Breast epithelium (tissue), 4 donors: ENCODE measurements around the gene MORN4. TPM values are rescaled to one million over a fixed set of nuclear protein-coding genes. Genes with fewer than 3 reads are reported as not detected.

ENCODE experiments used
- DNase-seq, 2 donors: peaks; one replicate each; pipeline ENCODE4 v3.0.0-alpha.2; 2019; ENCODE audit warnings: low spot score in 2 of 2
- H3K27ac ChIP-seq, 2 donors: fragments of 200-600 bp; sonication (generic) in 1 of 2; one replicate each; pipeline ENCODE4 v1.5.1; 2016 to 2019; ENCODE audit warnings: mild to moderate bottlenecking in 1 of 2
- H3K27me3 ChIP-seq, 2 donors: fragments of 200-600 bp; sonication (generic) in 1 of 2; one replicate each; pipeline versions ENCODE4 v1.5.1 to v1.6.0; 2017 to 2019; ENCODE audit warnings: control low read depth in 1 of 2, mild to moderate bottlenecking in 1 of 2
- H3K36me3 ChIP-seq: fragments of 200-600 bp; one replicate; pipeline ENCODE4 v1.5.1; 2019
- H3K4me1 ChIP-seq, 2 donors: fragments of 200-600 bp; sonication (generic); one replicate each; pipeline ENCODE4 v1.5.1; 2016 to 2019; ENCODE audit warnings: control low read depth in 1 of 2
- H3K4me3 ChIP-seq, 3 donors: fragments of 200-600 bp; sonication (generic); 1 replicate in 2 of 3; 2 replicates in 1 of 3; pipeline ENCODE4 v1.5.1; 2016 to 2019; ENCODE audit warnings: mild to moderate bottlenecking in 3 of 3, moderate library complexity in 2 of 3
- H3K9me3 ChIP-seq, 2 donors: fragments of 200-600 bp; sonication (generic) in 1 of 2; one replicate each; pipeline ENCODE4 v1.5.1; 2016 to 2019; ENCODE audit warnings: control low read depth in 1 of 2
- POLR2A ChIP-seq: fragments of 450-650 bp; IDR thresholded peaks from one replicate; pipeline ENCODE4 v1.6.1; 2016; ENCODE audit warnings: antibody characterized with exemption, mild to moderate bottlenecking, moderate library complexity
- POLR2AphosphoS5 ChIP-seq, 3 donors: sonication (generic); formaldehyde crosslinking; IDR thresholded peaks; one replicate each; pipeline ENCODE4 v1.6.1; 2017; ENCODE audit warnings: antibody characterized with exemption in 3 of 3
- intact Hi-C: fragments of 100-400 bp; cut with DNase I; formaldehyde crosslinking; loops from one replicate; pipeline ENCODE4 v1.15.1; 2023; ENCODE audit warnings: low total_unique reads
- total RNA-seq, 3 donors: library from RNA; depleted of rRNA; stranded (reverse); fragments of >200 nt; gene quantifications; one replicate each; pipeline ENCODE4 v1.1.0, GENCODE V29; 2016
- TF ChIP-seq, protein P1 (sequence below), 3 donors: fragments of 450-650 bp; IDR thresholded peaks; one replicate each; pipeline ENCODE4 v1.5.1; 2016 to 2017; ENCODE audit warnings: antibody characterized with exemption in 3 of 3, mild to moderate bottlenecking in 3 of 3, moderate library complexity in 3 of 3

MORN4 gene
- total RNA-seq, 3 donors from 2014 or later = 3.5 to 9.4 (median 6.9) TPM

DNA sequence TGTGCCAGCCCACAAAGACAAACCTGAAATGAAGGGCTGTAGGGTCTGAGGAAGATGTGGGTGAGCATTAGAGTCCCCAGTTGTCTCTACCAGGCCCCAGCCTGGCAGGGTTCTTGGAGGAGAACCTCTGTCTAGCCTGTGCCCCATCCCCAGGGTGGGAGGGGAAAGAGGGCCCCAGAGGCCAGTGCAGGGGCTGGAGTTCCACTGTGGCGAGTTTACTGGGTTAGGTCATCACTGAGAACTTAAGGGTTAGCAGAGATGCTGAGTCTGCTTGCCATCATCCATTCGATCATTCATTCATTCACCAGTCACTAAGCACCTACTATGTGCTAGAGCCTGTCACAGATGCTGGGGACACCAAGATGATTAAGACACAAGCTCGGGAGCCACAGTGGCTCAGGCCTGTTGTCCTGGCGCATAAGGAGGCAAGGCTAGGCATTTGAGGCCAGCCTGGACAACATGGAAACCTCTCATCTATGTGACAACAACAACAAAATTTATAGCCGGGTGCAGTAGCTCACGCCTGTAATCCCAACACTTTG is 58.1 kb downstream of the MORN4 start:
- TF ChIP-seq POLR2AphosphoS5 (IDR thresholded peaks at IDR 0.05) (no peak), POLR2A (no peak)
- TF ChIP-seq, protein P1, sequence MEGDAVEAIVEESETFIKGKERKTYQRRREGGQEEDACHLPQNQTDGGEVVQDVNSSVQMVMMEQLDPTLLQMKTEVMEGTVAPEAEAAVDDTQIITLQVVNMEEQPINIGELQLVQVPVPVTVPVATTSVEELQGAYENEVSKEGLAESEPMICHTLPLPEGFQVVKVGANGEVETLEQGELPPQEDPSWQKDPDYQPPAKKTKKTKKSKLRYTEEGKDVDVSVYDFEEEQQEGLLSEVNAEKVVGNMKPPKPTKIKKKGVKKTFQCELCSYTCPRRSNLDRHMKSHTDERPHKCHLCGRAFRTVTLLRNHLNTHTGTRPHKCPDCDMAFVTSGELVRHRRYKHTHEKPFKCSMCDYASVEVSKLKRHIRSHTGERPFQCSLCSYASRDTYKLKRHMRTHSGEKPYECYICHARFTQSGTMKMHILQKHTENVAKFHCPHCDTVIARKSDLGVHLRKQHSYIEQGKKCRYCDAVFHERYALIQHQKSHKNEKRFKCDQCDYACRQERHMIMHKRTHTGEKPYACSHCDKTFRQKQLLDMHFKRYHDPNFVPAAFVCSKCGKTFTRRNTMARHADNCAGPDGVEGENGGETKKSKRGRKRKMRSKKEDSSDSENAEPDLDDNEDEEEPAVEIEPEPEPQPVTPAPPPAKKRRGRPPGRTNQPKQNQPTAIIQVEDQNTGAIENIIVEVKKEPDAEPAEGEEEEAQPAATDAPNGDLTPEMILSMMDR (IDR thresholded peaks at IDR 0.05) = no peak
- no peaks in the 10 kb centered on the region for H3K27me3 ChIP-seq
- H3K27ac ChIP-seq = peak overlapping the region; percentile 60 to 80
- no peaks in the 10 kb centered on the region for H3K36me3 ChIP-seq
- DNase-seq = no peak
- no peaks in the 10 kb centered on the region for H3K4me1 ChIP-seq
- intact Hi-C loops = no loop called here
- H3K4me3 ChIP-seq = no peak overlapping the region
- no peaks in the 10 kb centered on the region for H3K9me3 ChIP-seq

DNA sequence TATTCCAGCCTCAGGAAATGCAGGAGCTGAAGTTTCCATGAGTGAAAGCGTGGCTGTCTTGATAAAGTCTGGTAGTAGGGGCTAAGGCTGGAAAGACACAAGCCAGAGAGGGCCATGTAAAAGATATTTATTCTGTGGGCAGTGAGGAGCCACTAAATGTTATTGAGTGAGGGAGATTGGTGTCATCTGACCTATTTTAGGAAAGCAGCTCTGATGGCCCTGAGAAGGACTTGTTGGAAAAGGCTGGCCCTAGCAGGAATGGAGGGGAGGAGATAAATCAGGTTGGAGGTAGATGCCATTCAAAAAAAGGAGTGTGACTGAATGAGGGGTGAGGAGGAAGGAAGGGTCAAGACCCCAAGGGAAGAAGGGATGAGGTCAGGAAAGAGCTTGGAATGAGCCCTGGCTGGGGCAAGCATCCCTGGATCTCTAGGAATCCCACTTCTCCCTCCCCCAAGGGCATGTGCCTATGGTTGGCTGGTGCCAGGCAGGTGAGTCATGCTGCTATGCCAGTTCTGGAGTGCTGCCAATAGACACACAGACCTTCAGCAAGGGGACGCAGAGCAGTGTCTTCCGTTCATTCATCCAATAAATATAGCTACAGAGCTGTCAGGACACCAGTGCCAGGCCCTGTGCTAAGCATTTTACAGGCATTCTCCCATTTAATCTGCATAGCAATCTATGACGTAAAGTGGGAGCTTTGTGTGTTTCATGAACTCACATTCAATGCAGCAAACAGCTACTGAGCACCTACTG is 58.8 kb downstream of the MORN4 start:
- DNase-seq = peak; percentile 87 to 95
- Histone ChIP-seq H3K4me3 (no peak overlapping the region), H3K36me3 (no peaks in the 10 kb centered on the region), H3K27ac (peak overlapping the region; percentile 60 to 80), H3K27me3 (no peaks in the 10 kb centered on the region), H3K9me3 (no peaks in the 10 kb centered on the region), H3K4me1 (no peaks in the 10 kb centered on the region)
- TF ChIP-seq POLR2A = no peak
- TF ChIP-seq POLR2AphosphoS5 (IDR thresholded peaks at IDR 0.05) = peak; percentile 50 to 84 (median 71)
- intact Hi-C loops = no loop called here

DNA sequence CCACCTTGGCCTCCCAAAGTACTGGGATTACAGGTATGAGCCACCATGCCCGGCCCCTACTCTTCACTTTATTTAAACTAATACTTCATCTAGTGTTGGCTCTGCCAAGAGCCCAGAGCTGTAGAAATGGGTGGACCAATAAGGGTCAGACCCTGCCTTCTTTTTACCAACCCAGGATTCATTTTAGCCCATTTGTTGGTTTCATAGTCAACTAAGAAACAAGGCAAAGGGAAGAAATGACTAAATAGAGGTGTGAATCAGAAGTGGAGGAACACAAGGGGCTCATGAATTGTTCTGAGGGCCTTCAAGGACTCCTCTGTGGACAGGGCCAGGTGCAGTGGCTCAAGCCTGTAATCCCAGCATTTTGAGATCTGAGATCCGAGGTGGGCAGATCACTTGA is 59.6 kb downstream of the MORN4 start:
- Histone ChIP-seq H3K36me3 (no peaks in the 10 kb centered on the region), H3K4me1 (no peaks in the 10 kb centered on the region), H3K27me3 (no peaks in the 10 kb centered on the region), H3K9me3 (no peaks in the 10 kb centered on the region), H3K27ac (peak overlapping the region in 1 of 2 donors; percentile 80), H3K4me3 (no peak overlapping the region)
- no peak for DNase-seq
- intact Hi-C loops = no loop called here
- TF ChIP-seq POLR2A (no peak), POLR2AphosphoS5 (IDR thresholded peaks at IDR 0.05) (no peak)
- TF ChIP-seq, protein P1 (IDR thresholded peaks at IDR 0.05) = no peak

DNA sequence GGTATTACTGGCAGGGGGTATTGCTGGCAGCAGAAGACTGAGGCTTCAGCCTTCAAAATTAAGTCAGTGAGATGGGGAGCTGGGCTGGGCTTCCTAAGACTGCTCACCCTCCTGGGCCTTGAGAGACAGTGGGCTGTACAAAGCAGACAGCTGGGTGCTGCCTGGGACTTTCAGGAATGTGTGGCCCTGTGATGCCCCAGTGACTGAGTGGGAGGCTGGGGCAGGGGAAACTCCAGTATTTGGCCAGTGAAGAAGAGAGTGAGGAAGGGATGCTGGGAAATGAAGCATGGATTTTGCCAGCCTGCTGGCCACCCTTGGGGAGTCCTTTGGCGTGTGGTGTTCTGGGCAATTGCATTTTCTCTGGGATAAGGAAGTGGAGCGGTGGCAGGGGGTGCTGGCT is 60.3 kb downstream of the MORN4 start:
- DNase-seq = no peak
- intact Hi-C loops = no loop called here
- H3K36me3 ChIP-seq = no peaks in the 10 kb centered on the region
- H3K27ac ChIP-seq = peak overlapping the region in 1 of 2 donors; percentile 79
- H3K4me1 ChIP-seq = no peaks in the 10 kb centered on the region
- H3K9me3 ChIP-seq = no peaks in the 10 kb centered on the region
- no peak overlapping the region for H3K4me3 ChIP-seq
- no peak for TF ChIP-seq POLR2AphosphoS5 (IDR thresholded peaks at IDR 0.05)
- TF ChIP-seq POLR2A = no peak
- TF ChIP-seq, protein P1 (IDR thresholded peaks at IDR 0.05) = no peak
- no peaks in the 10 kb centered on the region for H3K27me3 ChIP-seq

DNA sequence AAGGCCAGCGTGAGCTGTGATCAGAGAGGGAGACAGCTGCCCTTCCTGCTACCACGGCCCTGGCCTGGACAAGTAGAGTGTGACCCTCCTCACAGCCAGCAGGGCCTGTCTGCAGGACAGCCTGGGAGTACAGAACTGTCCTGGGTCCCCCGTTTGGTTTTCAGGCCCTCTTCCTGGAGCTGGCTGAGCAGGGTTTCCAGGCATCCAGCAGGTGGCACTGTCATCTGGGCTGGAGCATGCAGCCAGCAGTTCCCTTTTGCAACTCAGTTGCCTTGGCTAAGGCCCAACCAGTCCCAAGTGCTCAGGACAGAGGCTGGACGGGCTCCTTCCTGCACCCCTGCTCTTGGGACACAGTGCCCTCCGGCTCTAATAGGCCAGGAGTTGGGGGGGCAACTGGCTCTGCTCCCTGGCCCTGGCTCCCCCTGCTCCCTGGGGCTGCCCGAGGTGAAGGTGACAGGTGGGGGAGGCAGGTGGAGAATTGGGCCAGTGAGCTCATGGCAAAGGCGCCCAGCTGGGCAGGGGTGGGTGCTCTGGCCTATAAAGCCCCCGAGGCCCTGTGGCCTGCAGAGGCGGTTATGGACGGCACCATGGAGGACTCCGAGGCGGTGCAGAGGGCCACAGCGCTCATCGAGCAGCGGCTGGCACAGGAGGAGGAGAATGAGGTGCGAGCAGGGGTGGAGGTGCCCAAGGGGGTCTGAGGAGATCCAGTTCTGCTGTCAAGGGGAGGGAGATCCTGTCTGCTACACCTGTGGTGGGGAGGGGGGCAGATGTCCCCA is 60.9 kb downstream of the MORN4 start, which contains the start of gene ANKRD2:
Gene ANKRD2 (plus strand): TSS at position 566 of the 776 bp plus-strand sequence. CDS start 10 bp downstream, at position 576.
- intact Hi-C loops = no loop called here
- Histone ChIP-seq H3K9me3 (no peaks in the 10 kb centered on the region), H3K27ac (peak within 1 kb of the TSS; percentile 79 to 80), H3K36me3 (no peaks in the 10 kb centered on the region), H3K4me3 (no peak within 1 kb of the TSS), H3K4me1 (no peaks in the 10 kb centered on the region), H3K27me3 (no peaks in the 10 kb centered on the region)
- DNase-seq = peak; percentile 61 to 74
- TF ChIP-seq POLR2AphosphoS5 (IDR thresholded peaks at IDR 0.05) (peak in 1 of 3 donors; percentile 29), POLR2A (no peak)
- TF ChIP-seq, protein P1 (IDR thresholded peaks at IDR 0.05) = peak; percentile 63 to 86 (median 80)
